KBM-7 (cell line): Measurements from ENCODE around the gene KIF21B.
A peak's percentile ranks its signal among the peaks of the same experiment; 100 is the strongest.

Experiments
- DNase-seq: peaks from one replicate; pipeline ENCODE4 v3.0.0-alpha.2; 2015
- in situ Hi-C: fragments of 300-500 bp; cut with MboI; formaldehyde crosslinking; loops from 2 replicates; pipeline ENCODE4 v1.14.3; 2020; ENCODE audit warnings: low sequenced_read_pairs, low pct_unique_long_range_greater_than_20kb, mixed read lengths

Gene KIF21B

GRCh38 chr1:201050515-201051277 lies 27.2 kb upstream of the KIF21B start:
- no peak for DNase-seq
- in situ Hi-C loops, result no loop called here

DNA sequence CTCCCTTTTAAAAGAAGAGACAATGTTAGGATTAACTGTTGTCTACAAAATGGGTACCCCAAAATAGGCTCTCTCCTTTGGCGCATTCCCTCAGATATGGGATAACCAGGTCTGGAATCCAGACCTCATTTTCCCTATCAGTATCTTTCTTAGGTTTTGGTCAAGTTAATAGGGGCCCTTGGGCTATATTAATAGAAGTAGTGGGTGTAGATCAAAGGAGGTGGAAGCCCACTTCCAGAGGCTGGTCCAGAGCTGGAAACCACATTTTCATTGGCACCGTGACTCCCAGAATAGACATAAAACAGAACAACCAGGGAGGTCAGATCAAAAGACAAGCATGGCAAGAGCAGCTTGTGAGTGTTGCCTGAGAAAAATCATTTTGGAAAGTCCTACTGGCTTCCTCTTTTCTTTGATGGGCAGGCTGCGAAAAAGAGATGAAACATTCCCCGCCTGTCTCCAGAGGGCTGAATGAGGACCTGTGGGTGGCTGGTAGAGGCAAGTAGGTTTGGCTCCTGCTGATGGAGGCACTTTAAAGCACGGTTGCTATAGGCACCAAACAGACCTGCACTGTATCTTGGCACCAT lies 25.8 kb upstream of the KIF21B start:
- in situ Hi-C loops, result no loop called here
- peak; percentile 15 for DNase-seq

- in situ Hi-C loops, result no loop called here
- DNase-seq, result no peak
Observed at GRCh38 chr1:201048521-201048920, 25.0 kb upstream of the KIF21B start.

GRCh38 chr1:201044119-201044518 lies 20.6 kb upstream of the KIF21B start:
- DNase-seq, result no peak
- in situ Hi-C loops, result no loop called here

DNA sequence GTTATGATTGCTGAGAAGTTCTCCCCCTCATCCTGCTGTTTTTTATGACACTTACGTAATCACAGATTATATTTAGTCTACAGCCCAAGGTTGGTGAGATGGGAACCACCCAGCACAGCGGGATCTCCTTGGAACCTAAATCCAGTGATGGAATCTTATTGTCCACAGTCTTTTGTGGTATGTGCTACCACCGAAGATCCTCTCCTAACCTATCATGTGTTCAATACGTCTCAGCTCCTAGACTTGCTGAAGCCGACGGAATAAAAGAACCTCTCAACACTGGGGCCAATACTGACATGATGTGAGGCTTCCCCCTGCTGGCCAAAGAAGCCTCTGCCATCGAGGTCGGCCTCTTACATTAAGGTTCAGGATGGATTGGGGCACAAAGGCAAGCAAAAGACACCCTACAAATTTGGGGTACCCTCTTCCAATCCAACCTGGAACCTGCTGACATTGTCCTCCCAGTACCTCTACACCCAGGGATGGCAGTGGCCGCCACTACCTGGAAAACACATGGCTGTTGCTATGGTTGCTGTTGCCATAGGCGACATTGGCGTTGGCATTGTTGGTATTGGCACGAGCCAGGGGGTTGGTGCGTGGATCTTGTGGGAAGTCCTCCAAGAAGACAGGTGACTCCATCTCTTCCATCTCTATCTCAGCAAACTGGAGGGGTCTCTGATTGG lies 19.4 kb upstream of the KIF21B start:
- peak; percentile 84 for DNase-seq
- in situ Hi-C loops, result no loop called here

- DNase-seq, result no peak
- in situ Hi-C loops, result no loop called here
Observed at GRCh38 chr1:201041011-201041410, 17.5 kb upstream of the KIF21B start.

GRCh38 chr1:201039876-201040275 lies 16.4 kb upstream of the KIF21B start:
- in situ Hi-C loops, result no loop called here
- no peak for DNase-seq

GRCh38 chr1:201039418-201039817 lies 15.9 kb upstream of the KIF21B start:
- DNase-seq, result no peak

DNA sequence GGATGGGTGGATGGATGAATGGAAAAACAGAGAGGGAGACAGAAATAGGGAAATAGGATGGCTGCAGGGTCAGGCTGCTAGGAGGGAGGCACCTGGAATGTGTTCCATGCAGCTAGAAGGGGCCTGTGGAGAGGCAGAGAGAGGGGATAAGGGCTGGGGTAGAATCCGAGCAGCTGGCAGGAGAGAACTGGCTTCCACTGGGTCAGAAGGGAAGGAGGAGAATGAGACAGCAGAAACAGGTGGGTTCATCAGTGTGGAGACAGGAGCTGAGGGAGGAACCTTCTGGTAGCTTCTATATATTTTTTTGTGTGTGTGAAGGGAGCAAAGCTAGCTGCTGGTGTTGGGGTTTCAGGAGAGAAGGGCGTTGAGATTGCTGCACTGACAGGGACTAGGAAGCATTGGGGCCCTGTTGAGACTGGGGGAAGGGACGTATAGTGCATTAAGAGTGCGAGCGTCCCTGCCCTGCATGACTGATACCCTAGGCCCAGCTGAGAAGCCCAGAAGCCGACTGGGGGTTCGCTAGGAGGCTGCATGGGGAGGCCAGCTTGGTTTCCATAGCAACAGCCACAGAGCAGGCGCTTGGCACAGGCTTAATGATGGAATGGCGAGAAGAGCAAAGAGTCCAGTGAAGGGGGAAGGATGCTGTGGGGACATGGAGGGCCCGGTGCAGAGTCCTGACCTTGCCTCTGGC lies 14.8 kb upstream of the KIF21B start:
- no peak for DNase-seq
- in situ Hi-C loops, result no loop called here

More at GRCh38 chr1:201039418-201039817, 15.9 kb upstream of the KIF21B start:
- in situ Hi-C loops, result no loop called here

DNA sequence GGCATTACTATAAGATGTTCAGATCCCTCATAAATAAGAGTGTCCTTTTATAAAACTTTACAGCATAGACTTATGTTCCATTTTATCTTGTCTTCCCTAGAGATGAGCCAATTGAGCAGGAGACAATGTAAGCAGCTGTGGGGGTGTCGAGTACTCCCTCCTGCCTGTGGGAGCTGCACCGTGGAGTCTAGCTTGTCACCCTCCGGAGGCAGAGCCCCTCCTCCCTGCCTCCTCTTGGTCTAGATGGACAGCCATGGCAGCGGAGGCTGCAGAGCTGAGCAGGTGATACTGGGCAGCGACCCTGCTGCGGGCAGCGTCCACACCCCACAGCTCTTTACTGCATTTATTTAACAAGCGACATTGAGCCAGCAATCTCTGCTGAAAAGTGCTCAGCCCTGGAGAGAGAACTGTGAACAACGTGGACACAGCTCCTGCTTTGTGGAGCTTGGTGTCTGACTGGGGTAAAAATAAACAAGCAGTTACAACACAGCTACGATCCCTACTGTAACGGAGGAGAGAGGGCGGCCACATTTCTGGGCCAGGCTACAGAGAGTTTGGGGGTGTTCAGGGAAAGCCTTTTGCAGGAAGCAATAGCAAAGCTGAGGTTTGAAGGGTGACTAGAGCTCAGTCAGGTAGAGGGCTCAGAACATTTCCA lies 12.8 kb upstream of the KIF21B start:
- in situ Hi-C loops, result no loop called here
- no peak for DNase-seq

DNA sequence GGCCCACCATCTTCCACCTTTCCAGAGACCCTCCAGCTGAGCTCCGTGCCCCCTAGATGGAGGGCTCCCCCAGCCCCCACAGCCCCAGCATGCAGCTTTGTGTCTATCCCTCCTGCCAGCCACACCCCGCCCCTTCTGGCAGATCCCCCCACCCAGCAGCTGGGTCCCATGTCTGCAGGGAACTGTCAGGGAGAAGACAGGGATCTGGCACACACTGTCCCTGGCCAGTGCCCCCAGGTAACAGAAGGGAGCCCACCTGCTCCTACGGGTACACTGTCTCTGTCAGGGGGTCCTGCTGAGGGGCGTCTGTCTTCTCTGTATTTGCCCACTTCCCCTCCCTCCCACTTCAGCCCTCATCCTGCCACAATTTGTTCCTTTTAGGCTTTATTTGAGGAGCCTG lies 11.2 kb upstream of the KIF21B start:
- DNase-seq, result no peak
- in situ Hi-C loops, result no loop called here

DNA sequence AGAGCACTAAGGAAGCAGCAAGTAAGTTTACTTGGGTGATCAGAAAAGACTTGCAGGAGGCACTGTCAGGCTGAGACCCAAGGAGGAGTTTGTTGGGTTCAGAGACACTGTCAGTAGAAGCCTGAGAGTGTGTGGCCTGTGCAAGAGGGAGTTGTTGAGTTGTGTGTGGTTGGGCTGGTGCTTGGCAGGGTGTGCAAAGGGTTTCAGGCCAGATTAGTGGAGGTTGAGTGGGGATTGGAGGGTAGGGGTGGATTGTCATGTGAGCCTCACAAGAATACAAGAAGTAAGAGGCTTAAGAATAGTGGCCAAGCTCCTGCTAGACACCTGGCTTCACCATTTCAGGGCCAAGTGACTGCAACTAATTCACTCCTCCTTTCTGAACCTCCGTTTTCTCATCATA lies 8.9 kb upstream of the KIF21B start:
- in situ Hi-C loops, result no loop called here
- no peak for DNase-seq

DNA sequence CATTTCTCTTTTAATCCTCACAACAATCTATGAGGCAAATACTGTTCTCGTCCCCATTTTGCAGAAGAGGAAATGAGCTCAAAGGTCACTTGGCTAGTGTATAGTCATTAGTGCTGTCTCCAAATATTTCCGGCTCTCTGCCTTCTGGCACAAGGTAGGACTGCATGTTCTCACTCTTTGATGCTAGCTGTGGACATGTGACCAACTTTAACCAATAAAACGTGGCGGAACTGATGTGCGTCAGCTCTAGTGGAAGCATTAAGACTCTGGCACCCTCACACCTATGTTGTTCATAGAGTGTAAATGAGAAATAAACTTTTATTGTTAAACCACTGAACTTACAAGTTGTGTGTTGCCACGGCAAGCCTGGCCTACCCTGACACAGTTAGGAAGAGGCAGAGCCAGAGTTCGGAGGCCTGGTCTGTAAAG lies 5.0 kb upstream of the KIF21B start:
- no peak for DNase-seq
- in situ Hi-C loops, result no loop called here

GRCh38 chr1:201026836-201027235 lies 3.3 kb upstream of the KIF21B start:
- peak; percentile 77 for DNase-seq
- in situ Hi-C loops, result no loop called here

- peak; percentile 56 for DNase-seq
- in situ Hi-C loops, result no loop called here
Observed at GRCh38 chr1:201026234-201026633, 2.7 kb upstream of the KIF21B start.

DNA sequence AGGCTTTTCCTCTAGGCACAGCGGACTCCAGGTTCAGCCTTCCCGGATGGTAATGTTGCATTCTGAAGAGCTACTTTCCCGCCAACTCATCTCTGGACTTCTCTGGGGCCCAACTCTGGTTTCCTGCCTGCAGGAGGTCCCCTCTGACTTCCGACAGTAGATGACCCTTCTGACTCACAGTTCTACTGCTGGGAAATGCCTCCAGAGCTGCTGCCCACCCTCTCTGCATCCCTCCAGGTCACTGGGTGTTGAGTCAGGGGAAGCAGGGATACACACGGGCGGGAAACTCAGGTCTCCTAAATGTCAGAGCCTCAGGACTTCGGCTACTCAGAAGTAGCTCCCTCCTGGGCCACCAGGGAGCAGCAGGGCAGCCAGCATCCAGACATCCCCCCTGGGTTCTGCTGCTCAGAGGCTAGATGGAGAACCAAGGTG lies 2.1 kb upstream of the KIF21B start:
- no peak for DNase-seq
- in situ Hi-C loops, result no loop called here

DNA sequence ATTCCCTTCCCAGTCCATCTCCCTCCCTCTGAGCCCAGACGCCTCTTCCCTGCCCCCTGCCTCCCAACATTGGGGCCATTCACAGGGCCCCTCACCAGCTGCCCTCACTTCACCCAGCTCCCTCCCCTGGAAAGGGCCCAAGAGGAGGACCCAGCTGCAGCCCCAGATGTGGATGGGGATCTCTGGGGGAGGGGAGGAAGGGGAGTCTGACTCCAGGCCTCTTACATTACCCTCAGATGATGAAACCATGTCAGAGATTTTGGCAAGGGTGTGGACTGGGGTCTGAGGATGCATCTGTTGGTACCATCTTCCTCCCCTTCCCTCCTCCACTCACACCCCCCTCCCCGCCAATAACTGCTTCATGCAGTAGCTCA lies 1.1 kb upstream of the KIF21B start:
- DNase-seq, result no peak
- in situ Hi-C loops, result no loop called here

DNA sequence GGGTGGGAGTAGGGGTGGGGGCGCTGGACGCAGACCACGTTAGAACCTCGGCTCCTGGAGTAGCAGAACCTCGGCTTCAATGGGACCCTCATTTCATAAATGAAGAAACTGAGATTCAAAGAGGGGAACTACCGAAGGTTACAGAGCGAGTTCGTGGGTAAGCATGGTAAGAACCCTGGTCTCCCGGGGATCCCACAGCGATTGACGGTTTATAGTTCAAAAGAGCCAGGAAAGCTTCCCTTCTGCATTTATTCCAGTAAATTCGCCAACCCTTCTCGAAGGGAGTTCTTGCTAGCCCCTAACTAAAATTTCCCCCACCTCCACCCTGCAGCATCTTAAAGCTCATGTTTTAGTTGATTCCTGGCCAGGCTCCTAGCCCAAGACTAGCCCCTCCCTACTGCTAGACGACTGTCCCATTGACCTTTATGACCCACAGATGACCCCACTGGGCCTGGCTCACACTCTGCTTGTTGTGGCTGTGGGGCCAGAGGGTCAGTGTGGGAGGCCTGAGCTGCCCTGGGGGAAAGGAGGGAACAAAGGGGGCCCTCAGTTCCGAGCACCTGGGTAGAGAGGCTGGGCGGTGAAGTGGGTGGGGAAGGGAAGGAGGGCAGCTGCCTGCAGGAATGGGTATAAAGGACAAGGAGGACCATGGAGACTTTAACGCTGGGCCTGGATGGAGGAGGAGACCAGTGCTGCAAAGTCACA lies 558 bp upstream of the KIF21B start:
- DNase-seq, result no peak
- in situ Hi-C loops, result no loop called here
